HEK293 (cell line): ENCODE results near the gene NR3C2.

ENCODE experiments used
- CTCF ChIA-PET: fragments of 350-600 bp; formaldehyde crosslinking; extraction: SDS; loops from one replicate; lab custom pipeline; 2021; ENCODE audit warnings: antibody characterized with exemption; lab: Yijun Ruan, JAX
- POLR2A ChIA-PET: fragments of 300-600 bp; formaldehyde crosslinking; extraction: SDS; loops from one replicate; lab custom pipeline; 2020; ENCODE audit warnings: antibody characterized with exemption, inconsistent platforms; lab: Yijun Ruan, JAX
- H3K27ac ChIP-seq: fragments of 200-500 bp; sonication (Bioruptor generic); 2 replicates; pipeline ENCODE4 v1.5.1; 2014; ENCODE audit warnings: low read depth, low read length, control low read depth, inconsistent platforms; ENCODE audit errors: extremely low read depth
- H3K36me3 ChIP-seq, 2 experiments: fragments of 200-500 bp in 1 of 2; sonication (Bioruptor generic) in 1 of 2; 1 replicate in 1 of 2; 2 replicates in 1 of 2; pipeline ENCODE4 v1.5.1; 2014 to 2017; ENCODE audit warnings: inconsistent platforms in 2 of 2, low read length in 2 of 2; ENCODE audit not compliant: control insufficient read depth in 2 of 2, insufficient read depth in 1 of 2
- H3K4me1 ChIP-seq: fragments of 200-500 bp; sonication (Bioruptor generic); 2 replicates; pipeline ENCODE4 v1.5.1; 2014; ENCODE audit warnings: mild to moderate bottlenecking, low read length, inconsistent platforms; ENCODE audit not compliant: control insufficient read depth, insufficient read depth
- H3K4me3 ChIP-seq: 2 replicates; pipeline ENCODE4 v1.5.1; 2011; ENCODE audit warnings: low read depth, mild to moderate bottlenecking, control low read depth, low read length, moderate library complexity
- H3K9me3 ChIP-seq: fragments of 200-500 bp; sonication (Bioruptor generic); 2 replicates; pipeline ENCODE4 v1.5.1; 2014; ENCODE audit warnings: low read depth, low read length, inconsistent platforms; ENCODE audit not compliant: control insufficient read depth, insufficient read depth
- SALL2 ChIP-seq: fragments of 450-650 bp; formaldehyde crosslinking; IDR thresholded peaks from 2 replicates; pipeline ENCODE4 v1.5.0; 2017; ENCODE audit warnings: missing biosample characterization, mild to moderate bottlenecking, missing genetic modification characterization, borderline replicate concordance
- SP2 ChIP-seq: fragments of 450-650 bp; formaldehyde crosslinking; IDR thresholded peaks from 2 replicates; pipeline ENCODE4 v1.5.1; 2016; ENCODE audit warnings: missing biosample characterization, missing genetic modification characterization
- TRIM28 ChIP-seq: IDR thresholded peaks from 2 replicates; pipeline ENCODE4 v1.6.1; 2011; ENCODE audit warnings: low read length, control low read depth, borderline replicate concordance
- ZBTB26 ChIP-seq: fragments of 450-650 bp; formaldehyde crosslinking; optimal IDR thresholded peaks from 2 replicates; pipeline ENCODE3; 2016; ENCODE audit warnings: missing biosample characterization, mild to moderate bottlenecking, missing genetic modification characterization
- ZFP3 ChIP-seq: fragments of 450-650 bp; formaldehyde crosslinking; IDR thresholded peaks from 2 replicates; pipeline ENCODE4 v1.5.1; 2016; ENCODE audit warnings: low read depth, missing biosample characterization, missing genetic modification characterization
- ZNF157 ChIP-seq: fragments of 450-650 bp; formaldehyde crosslinking; IDR thresholded peaks from 2 replicates; pipeline ENCODE4 v1.5.1; 2016; ENCODE audit warnings: missing biosample characterization, missing genetic modification characterization
- ZNF211 ChIP-seq: fragments of 450-650 bp; formaldehyde crosslinking; IDR thresholded peaks from 2 replicates; pipeline ENCODE4 v1.5.1; 2016; ENCODE audit warnings: low read depth, missing biosample characterization, missing genetic modification characterization
- ZNF239 ChIP-seq: fragments of 450-650 bp; formaldehyde crosslinking; IDR thresholded peaks from 2 replicates; pipeline ENCODE4 v1.5.1; 2016; ENCODE audit warnings: missing biosample characterization, missing genetic modification characterization
- ZNF302 ChIP-seq: fragments of 450-650 bp; formaldehyde crosslinking; IDR thresholded peaks from 2 replicates; pipeline ENCODE4 v1.5.1; 2016; ENCODE audit warnings: missing biosample characterization, missing genetic modification characterization, low read depth
- ZNF311 ChIP-seq: fragments of 450-650 bp; formaldehyde crosslinking; IDR thresholded peaks from 2 replicates; pipeline ENCODE4 v1.5.1; 2017; ENCODE audit warnings: missing biosample characterization, missing genetic modification characterization, borderline replicate concordance
- ZNF366 ChIP-seq: fragments of 450-650 bp; formaldehyde crosslinking; conservative IDR thresholded peaks from 2 replicates; pipeline ENCODE4 v1.5.1; 2016; ENCODE audit warnings: missing biosample characterization, missing genetic modification characterization
- ZNF433 ChIP-seq: fragments of 450-650 bp; formaldehyde crosslinking; IDR thresholded peaks from 2 replicates; pipeline ENCODE4 v1.5.1; 2016; ENCODE audit warnings: missing biosample characterization, missing genetic modification characterization, low read depth
- ZNF561 ChIP-seq: fragments of 450-650 bp; IDR thresholded peaks from 2 replicates; pipeline ENCODE4 v1.5.1; 2018; ENCODE audit warnings: missing biosample characterization, missing genetic modification characterization, borderline replicate concordance
- ZNF624 ChIP-seq: fragments of 450-650 bp; formaldehyde crosslinking; IDR thresholded peaks from 2 replicates; pipeline ENCODE4 v1.5.1; 2017; ENCODE audit warnings: missing biosample characterization, missing genetic modification characterization
- ZNF654 ChIP-seq: fragments of 450-650 bp; formaldehyde crosslinking; IDR thresholded peaks from 2 replicates; pipeline ENCODE4 v1.5.1; 2016; ENCODE audit warnings: low read depth, missing biosample characterization, missing genetic modification characterization
- ZNF664 ChIP-seq: fragments of 450-650 bp; formaldehyde crosslinking; IDR thresholded peaks from 2 replicates; pipeline ENCODE4 v1.5.1; 2016; ENCODE audit warnings: missing biosample characterization, missing genetic modification characterization
- TF ChIP-seq, protein P1 (sequence below): fragments of 450-650 bp; formaldehyde crosslinking; IDR thresholded peaks from 2 replicates; pipeline ENCODE4 v1.5.1; 2016; ENCODE audit warnings: missing biosample characterization, missing genetic modification characterization
- TF ChIP-seq, protein P2 (sequence below): fragments of 450-650 bp; formaldehyde crosslinking; IDR thresholded peaks from 2 replicates; pipeline ENCODE4 v1.5.1; 2016; ENCODE audit warnings: missing biosample characterization, missing genetic modification characterization
- TF ChIP-seq, protein P3 (sequence below): fragments of 450-650 bp; formaldehyde crosslinking; IDR thresholded peaks from 2 replicates; pipeline ENCODE4 v1.5.1; 2016; ENCODE audit warnings: missing biosample characterization, missing genetic modification characterization, low read depth

The NR3C2 gene

GRCh38 chr4:148064451-148064850 lies 377.8 kb downstream of the NR3C2 start:
- TF ChIP-seq ZNF239 (tag by site-specific recombination) = no peak
- TF ChIP-seq ZFP3 (tag by site-specific recombination) = no peak
- TF ChIP-seq, protein P1, sequence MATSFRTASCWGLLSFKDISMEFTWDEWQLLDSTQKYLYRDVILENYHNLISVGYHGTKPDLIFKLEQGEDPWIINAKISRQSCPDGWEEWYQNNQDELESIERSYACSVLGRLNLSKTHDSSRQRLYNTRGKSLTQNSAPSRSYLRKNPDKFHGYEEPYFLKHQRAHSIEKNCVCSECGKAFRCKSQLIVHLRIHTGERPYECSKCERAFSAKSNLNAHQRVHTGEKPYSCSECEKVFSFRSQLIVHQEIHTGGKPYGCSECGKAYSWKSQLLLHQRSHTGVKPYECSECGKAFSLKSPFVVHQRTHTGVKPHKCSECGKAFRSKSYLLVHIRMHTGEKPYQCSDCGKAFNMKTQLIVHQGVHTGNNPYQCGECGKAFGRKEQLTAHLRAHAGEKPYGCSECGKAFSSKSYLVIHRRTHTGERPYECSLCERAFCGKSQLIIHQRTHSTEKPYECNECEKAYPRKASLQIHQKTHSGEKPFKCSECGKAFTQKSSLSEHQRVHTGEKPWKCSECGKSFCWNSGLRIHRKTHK = no peak
- no peak for TF ChIP-seq ZNF366 (tag by site-specific recombination)
- TF ChIP-seq ZNF561 (tag by site-specific recombination) = no peak
- no peak for TF ChIP-seq ZNF654 (tag by site-specific recombination)
- TF ChIP-seq ZBTB26 = no peak
- no peak for TF ChIP-seq ZNF311
- TF ChIP-seq ZNF664 (tag by site-specific recombination) = no peak
- H3K4me3 ChIP-seq = no peak overlapping the region
- no peaks in the 10 kb centered on the region for H3K9me3 ChIP-seq
- peaks cover 0 to 6% of the 10 kb centered on the region in 2 experiments; a peak in 1 of 3 replicates for H3K36me3 ChIP-seq
- no peak overlapping the region for H3K27ac ChIP-seq
- POLR2A ChIA-PET = no interaction called here
- peaks cover 19% of the 10 kb centered on the region for H3K4me1 ChIP-seq
- CTCF ChIA-PET = interaction anchor here (0.6 kb wide), 1 partner anchor 130 kb away, joined by 3 read pairs; no protein-coding TSS in a partner anchor

- POLR2A ChIA-PET = no interaction called here
- Histone ChIP-seq H3K9me3 (no peaks in the 10 kb centered on the region), H3K36me3 (peaks cover 0 to 6% of the 10 kb centered on the region in 2 experiments; a peak in 1 of 3 replicates)
- CTCF ChIA-PET = no interaction called here
- TF ChIP-seq ZNF211 (tag by site-specific recombination) (no peak), ZNF654 (tag by site-specific recombination) (no peak), SP2 (tag by site-specific recombination) (no peak), ZNF302 (no peak), TRIM28 (no peak), ZNF157 (tag by site-specific recombination) (no peak), ZNF433 (tag by site-specific recombination) (no peak), ZNF624 (tag by site-specific recombination) (no peak), SALL2 (no peak)
- TF ChIP-seq, protein P2, sequence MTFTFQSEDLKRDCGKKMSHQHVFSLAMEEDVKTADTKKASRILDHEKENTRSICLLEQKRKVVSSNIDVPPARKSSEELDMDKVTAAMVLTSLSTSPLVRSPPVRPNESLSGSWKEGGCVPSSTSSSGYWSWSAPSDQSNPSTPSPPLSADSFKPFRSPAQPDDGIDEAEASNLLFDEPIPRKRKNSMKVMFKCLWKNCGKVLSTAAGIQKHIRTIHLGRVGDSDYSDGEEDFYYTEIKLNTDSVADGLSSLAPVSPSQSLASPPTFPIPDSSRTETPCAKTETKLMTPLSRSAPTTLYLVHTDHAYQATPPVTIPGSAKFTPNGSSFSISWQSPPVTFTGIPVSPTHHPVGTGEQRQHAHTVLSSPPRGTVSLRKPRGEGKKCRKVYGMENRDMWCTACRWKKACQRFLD (tag by site-specific recombination) = no peak
- TF ChIP-seq, protein P3, sequence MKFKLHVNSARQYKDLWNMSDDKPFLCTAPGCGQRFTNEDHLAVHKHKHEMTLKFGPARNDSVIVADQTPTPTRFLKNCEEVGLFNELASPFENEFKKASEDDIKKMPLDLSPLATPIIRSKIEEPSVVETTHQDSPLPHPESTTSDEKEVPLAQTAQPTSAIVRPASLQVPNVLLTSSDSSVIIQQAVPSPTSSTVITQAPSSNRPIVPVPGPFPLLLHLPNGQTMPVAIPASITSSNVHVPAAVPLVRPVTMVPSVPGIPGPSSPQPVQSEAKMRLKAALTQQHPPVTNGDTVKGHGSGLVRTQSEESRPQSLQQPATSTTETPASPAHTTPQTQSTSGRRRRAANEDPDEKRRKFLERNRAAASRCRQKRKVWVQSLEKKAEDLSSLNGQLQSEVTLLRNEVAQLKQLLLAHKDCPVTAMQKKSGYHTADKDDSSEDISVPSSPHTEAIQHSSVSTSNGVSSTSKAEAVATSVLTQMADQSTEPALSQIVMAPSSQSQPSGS (tag by site-specific recombination) = no peak
- TF ChIP-seq, all 188 proteins: peak for 0
- H3K4me3 ChIP-seq = no peak overlapping the region
- H3K27ac ChIP-seq = peak overlapping the region; percentile 81; the same call in 1 of the 2 replicates
- H3K4me1 ChIP-seq = peaks cover 21% of the 10 kb centered on the region
Observed at GRCh38 chr4:148062301-148062950, 379.8 kb downstream of the NR3C2 start.
